Liver (tissue), 9 donors: ENCODE results near the gene SBNO1. TPM values are rescaled to one million over a fixed set of nuclear protein-coding genes. Genes with fewer than 3 reads are reported as not detected.

Source experiments
- DNase-seq: peaks from one replicate; pipeline ENCODE4 v3.0.0-alpha.2; 2017; ENCODE audit warnings: low spot score
- H3K27ac ChIP-seq, 2 donors: one replicate each; pipeline ENCODE4 v1.7.0; 2013; ENCODE audit warnings: inconsistent platforms in 2 of 2, low read length in 2 of 2, control low read depth in 1 of 2, low read depth in 1 of 2, mild to moderate bottlenecking in 1 of 2
- H3K27me3 ChIP-seq, 4 donors: one replicate each; pipeline versions ENCODE4 v1.6.1 to v1.7.0; 2013; ENCODE audit warnings: low read length in 3 of 4, inconsistent platforms in 1 of 4, mild to moderate bottlenecking in 1 of 4, moderate library complexity in 1 of 4; ENCODE audit not compliant: control insufficient read depth in 4 of 4, insufficient read depth in 4 of 4
- H3K36me3 ChIP-seq, 4 donors: one replicate each; pipeline versions ENCODE4 v1.6.1 to v1.7.0; 2013; ENCODE audit warnings: low read length in 3 of 4, mild to moderate bottlenecking in 3 of 4, low read depth in 1 of 4, moderate library complexity in 1 of 4; ENCODE audit not compliant: control insufficient read depth in 4 of 4, insufficient read depth in 3 of 4
- H3K4me1 ChIP-seq, 4 donors: one replicate each; pipeline versions ENCODE4 v1.6.1 to v1.7.0; 2013; ENCODE audit warnings: low read length in 3 of 4, mild to moderate bottlenecking in 3 of 4, moderate library complexity in 1 of 4; ENCODE audit not compliant: control insufficient read depth in 4 of 4, insufficient read depth in 4 of 4
- H3K4me3 ChIP-seq, 3 donors: one replicate each; pipeline versions ENCODE4 v1.6.1 to v1.7.0; 2013; ENCODE audit warnings: low read length in 3 of 3, control low read depth in 1 of 3, low read depth in 1 of 3, mild to moderate bottlenecking in 1 of 3
- H3K9ac ChIP-seq, 2 donors: one replicate each; pipeline ENCODE4 v1.7.0; 2013; ENCODE audit warnings: low read length in 2 of 2, mild to moderate bottlenecking in 2 of 2, moderate library complexity in 2 of 2, control low read depth in 1 of 2, low read depth in 1 of 2
- H3K9me3 ChIP-seq, 4 donors: one replicate each; pipeline versions ENCODE4 v1.6.1 to v1.7.0; 2013; ENCODE audit warnings: low read length in 3 of 4; ENCODE audit not compliant: control insufficient read depth in 4 of 4
- EGR1 ChIP-seq, 2 donors: IDR thresholded peaks; 2 replicates each; pipeline ENCODE4 v1.6.1; 2016 to 2018; ENCODE audit warnings: antibody characterized with exemption in 2 of 2, low read depth in 2 of 2
- FOXA1 ChIP-seq: IDR thresholded peaks from 2 replicates; pipeline ENCODE4 v1.6.1; 2016; ENCODE audit warnings: antibody characterized with exemption
- GABPA ChIP-seq, 2 donors: IDR thresholded peaks in 1 of 2; conservative IDR thresholded peaks in 1 of 2; 2 replicates each; pipeline ENCODE4 v1.6.1; 2016; ENCODE audit warnings: antibody characterized with exemption in 2 of 2, mild to moderate bottlenecking in 1 of 2, moderate library complexity in 1 of 2
- HNF4A ChIP-seq, 2 donors: conservative IDR thresholded peaks; 2 replicates each; pipeline ENCODE4 v1.6.1; 2016; ENCODE audit warnings: antibody characterized with exemption in 2 of 2, mild to moderate bottlenecking in 2 of 2
- HNF4G ChIP-seq: IDR thresholded peaks from 2 replicates; pipeline ENCODE4 v1.6.1; 2016; ENCODE audit warnings: antibody characterized with exemption
- JUND ChIP-seq, 2 donors: IDR thresholded peaks; 2 replicates each; pipeline ENCODE4 v1.6.1; 2016; ENCODE audit warnings: antibody characterized with exemption in 2 of 2
- NR2F2 ChIP-seq: IDR thresholded peaks from 2 replicates; pipeline ENCODE4 v1.6.1; 2016; ENCODE audit warnings: antibody characterized with exemption
- RAD21 ChIP-seq, 2 donors: IDR thresholded peaks; 2 replicates each; pipeline ENCODE4 v1.6.1; 2016; ENCODE audit warnings: antibody characterized with exemption in 2 of 2, mild to moderate bottlenecking in 2 of 2
- RXRA ChIP-seq, 2 donors: IDR thresholded peaks; 2 replicates each; pipeline ENCODE4 v1.6.1; 2017 to 2018; ENCODE audit warnings: antibody characterized with exemption in 2 of 2, mild to moderate bottlenecking in 1 of 2
- SP1 ChIP-seq: IDR thresholded peaks from 2 replicates; pipeline ENCODE4 v1.6.1; 2018; ENCODE audit warnings: antibody characterized with exemption, mild to moderate bottlenecking
- TAF1 ChIP-seq: conservative IDR thresholded peaks from 2 replicates; pipeline ENCODE4 v1.6.1; 2016; ENCODE audit warnings: antibody characterized with exemption, mild to moderate bottlenecking
- YY1 ChIP-seq: IDR thresholded peaks from 2 replicates; pipeline ENCODE4 v1.6.1; 2016; ENCODE audit warnings: antibody characterized with exemption, mild to moderate bottlenecking
- WGBS: extraction: QIAGEN DNeasy Blood & Tissue Kit; methylation state at CpG from one replicate; pipeline ENCODE4 v1.1.7; 2013; 5-methylcytosine and 5-hydroxymethylcytosine counted together
- polyA plus RNA-seq, 2 donors: library from polyadenylated mRNA; stranded (reverse) in 1 of 2; unstranded in 1 of 2; fragments of 200-250 nt in 1 of 2; fragments of >200 nt in 1 of 2; fragmentation: Nextera tagmentation in 1 of 2; extraction: Ambion mirVana in 1 of 2; gene quantifications; one replicate each; pipeline versions ENCODE4 v1.2.1 to v1.2.3, GENCODE V29; 2013 to 2015
- total RNA-seq, 2 donors: library from RNA; depleted of rRNA; stranded (reverse); fragments of >200 nt; gene quantifications; one replicate each; pipeline ENCODE4 v1.2.3, GENCODE V29; 2014
- TF ChIP-seq, protein P1 (sequence below): fragments of 150-350 bp; IDR thresholded peaks from 2 replicates; pipeline ENCODE4 v1.5.1; 2017; ENCODE audit warnings: improper control_type of control experiment, low read depth, low read length; ENCODE audit not compliant: missing input control
- TF ChIP-seq, protein P2 (sequence below): IDR thresholded peaks from 2 replicates; pipeline ENCODE4 v1.6.1; 2016; ENCODE audit warnings: antibody characterized with exemption
- TF ChIP-seq, protein P3 (sequence below): IDR thresholded peaks from 2 replicates; pipeline ENCODE4 v1.6.1; 2016; ENCODE audit warnings: antibody characterized with exemption
- TF ChIP-seq, protein P4 (sequence below): IDR thresholded peaks from 2 replicates; pipeline ENCODE4 v1.6.1; 2016; ENCODE audit warnings: antibody characterized with exemption
- TF ChIP-seq, protein P5 (sequence below): IDR thresholded peaks from 2 replicates; pipeline ENCODE4 v1.6.1; 2016; ENCODE audit warnings: antibody characterized with exemption, mild to moderate bottlenecking
- donor health status: healthy.
- donor health status: healthy.
- donor health status: healthy.
- donor health status: healthy.
- donor health status: healthy.

The SBNO1 gene
- total and polyA plus RNA-seq, 4 donors: 4.0 to 19.8 (median 10.4) TPM

DNA sequence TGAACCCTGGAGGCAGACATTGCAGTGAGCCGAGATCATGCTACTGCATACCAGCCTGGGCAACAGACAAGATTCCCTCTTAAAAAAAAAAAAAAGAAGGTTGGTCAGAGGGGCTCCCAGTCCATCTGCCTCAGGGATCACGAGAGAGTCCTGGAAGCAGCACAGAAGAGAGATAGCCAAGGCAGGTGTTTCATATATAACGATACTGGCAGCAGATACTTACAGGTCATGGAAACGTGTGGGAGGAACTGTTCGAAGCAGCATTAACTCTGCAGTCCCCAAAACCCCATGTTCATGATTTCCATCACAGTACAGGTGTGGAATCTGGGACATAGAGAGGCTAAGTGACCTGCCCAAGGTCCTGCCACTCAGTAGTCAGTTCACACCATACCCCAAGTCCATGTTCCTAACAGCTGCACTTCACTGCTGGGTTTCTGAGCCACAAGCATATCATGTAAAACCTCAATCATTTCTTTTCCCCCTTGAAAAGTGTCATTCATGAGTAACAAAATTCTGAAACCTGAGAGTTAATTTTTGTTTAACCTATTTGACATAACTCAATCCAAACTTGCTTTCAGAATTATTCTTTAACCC, 109.7 kb downstream of the SBNO1 start:
- TF ChIP-seq, protein P1, sequence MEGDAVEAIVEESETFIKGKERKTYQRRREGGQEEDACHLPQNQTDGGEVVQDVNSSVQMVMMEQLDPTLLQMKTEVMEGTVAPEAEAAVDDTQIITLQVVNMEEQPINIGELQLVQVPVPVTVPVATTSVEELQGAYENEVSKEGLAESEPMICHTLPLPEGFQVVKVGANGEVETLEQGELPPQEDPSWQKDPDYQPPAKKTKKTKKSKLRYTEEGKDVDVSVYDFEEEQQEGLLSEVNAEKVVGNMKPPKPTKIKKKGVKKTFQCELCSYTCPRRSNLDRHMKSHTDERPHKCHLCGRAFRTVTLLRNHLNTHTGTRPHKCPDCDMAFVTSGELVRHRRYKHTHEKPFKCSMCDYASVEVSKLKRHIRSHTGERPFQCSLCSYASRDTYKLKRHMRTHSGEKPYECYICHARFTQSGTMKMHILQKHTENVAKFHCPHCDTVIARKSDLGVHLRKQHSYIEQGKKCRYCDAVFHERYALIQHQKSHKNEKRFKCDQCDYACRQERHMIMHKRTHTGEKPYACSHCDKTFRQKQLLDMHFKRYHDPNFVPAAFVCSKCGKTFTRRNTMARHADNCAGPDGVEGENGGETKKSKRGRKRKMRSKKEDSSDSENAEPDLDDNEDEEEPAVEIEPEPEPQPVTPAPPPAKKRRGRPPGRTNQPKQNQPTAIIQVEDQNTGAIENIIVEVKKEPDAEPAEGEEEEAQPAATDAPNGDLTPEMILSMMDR: no peak
- TF ChIP-seq, protein P2, sequence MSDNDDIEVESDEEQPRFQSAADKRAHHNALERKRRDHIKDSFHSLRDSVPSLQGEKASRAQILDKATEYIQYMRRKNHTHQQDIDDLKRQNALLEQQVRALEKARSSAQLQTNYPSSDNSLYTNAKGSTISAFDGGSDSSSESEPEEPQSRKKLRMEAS: no peak
- TF ChIP-seq GABPA (IDR thresholded peaks at IDR 0.05 in 1 of 2, conservative IDR thresholded peaks at IDR 0.05 in 1 of 2): no peak
- Histone ChIP-seq H3K4me3 (no peak overlapping the region), H3K9ac (no peak overlapping the region), H3K36me3 (peaks cover 16 to 39% (median 27%) of the 10 kb centered on the region in 4 donors), H3K27ac (no peak overlapping the region), H3K9me3 (no peaks in the 10 kb centered on the region), H3K27me3 (no peaks in the 10 kb centered on the region), H3K4me1 (peaks cover 7 to 14% (median 12%) of the 10 kb centered on the region in 4 donors)
- no peak for DNase-seq
- 90% methylated on average over 5 of the region's 5 CpGs for WGBS

DNA sequence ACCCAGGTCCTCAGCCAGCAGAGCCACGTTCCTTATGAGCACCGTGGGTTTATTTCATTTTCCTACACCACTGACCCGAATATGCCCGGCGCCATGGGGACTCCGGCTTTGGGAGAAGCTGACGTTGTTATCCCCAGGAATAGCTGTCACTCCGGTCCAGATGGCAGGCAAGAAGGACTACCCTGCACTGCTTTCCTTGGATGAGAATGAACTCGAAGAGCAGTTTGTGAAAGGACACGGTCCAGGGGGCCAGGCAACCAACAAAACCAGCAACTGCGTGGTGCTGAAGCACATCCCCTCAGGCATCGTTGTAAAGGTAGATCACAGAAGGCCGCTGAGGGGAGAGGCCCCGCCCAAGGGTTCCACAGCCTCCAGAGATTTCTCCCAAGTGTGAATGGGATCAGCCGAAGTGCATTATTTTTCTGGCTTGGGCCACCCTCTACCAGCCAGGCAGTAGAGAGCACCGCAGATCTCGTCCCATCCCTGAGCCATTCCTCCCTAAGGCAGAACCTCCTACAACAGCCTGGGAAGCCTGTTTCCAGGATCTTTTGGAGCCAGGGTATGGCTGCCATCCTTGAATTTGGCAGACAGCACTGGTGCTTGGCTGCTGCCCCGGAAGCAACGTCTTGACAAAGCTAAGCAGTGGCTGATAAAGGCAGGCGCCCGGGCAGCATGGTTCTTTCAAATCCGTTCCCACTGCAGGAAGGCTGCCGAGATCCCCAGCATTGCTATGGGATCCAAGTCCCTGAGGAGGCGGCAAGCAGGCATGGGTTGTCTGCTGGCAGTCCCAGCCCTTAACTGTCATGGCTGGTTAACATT, 110.8 kb downstream of the SBNO1 start:
- WGBS: 88% methylated on average over 24 of the region's 24 CpGs
- TF ChIP-seq, protein P3, sequence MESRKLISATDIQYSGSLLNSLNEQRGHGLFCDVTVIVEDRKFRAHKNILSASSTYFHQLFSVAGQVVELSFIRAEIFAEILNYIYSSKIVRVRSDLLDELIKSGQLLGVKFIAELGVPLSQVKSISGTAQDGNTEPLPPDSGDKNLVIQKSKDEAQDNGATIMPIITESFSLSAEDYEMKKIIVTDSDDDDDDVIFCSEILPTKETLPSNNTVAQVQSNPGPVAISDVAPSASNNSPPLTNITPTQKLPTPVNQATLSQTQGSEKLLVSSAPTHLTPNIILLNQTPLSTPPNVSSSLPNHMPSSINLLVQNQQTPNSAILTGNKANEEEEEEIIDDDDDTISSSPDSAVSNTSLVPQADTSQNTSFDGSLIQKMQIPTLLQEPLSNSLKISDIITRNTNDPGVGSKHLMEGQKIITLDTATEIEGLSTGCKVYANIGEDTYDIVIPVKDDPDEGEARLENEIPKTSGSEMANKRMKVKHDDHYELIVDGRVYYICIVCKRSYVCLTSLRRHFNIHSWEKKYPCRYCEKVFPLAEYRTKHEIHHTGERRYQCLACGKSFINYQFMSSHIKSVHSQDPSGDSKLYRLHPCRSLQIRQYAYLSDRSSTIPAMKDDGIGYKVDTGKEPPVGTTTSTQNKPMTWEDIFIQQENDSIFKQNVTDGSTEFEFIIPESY: no peak
- TF ChIP-seq YY1: no peak
- TF ChIP-seq, protein P1: no peak
- no peak for TF ChIP-seq NR2F2
- TF ChIP-seq JUND (IDR thresholded peaks at IDR 0.05): no peak
- TF ChIP-seq, protein P4, sequence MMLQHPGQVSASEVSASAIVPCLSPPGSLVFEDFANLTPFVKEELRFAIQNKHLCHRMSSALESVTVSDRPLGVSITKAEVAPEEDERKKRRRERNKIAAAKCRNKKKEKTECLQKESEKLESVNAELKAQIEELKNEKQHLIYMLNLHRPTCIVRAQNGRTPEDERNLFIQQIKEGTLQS: no peak
- TF ChIP-seq, protein P5, sequence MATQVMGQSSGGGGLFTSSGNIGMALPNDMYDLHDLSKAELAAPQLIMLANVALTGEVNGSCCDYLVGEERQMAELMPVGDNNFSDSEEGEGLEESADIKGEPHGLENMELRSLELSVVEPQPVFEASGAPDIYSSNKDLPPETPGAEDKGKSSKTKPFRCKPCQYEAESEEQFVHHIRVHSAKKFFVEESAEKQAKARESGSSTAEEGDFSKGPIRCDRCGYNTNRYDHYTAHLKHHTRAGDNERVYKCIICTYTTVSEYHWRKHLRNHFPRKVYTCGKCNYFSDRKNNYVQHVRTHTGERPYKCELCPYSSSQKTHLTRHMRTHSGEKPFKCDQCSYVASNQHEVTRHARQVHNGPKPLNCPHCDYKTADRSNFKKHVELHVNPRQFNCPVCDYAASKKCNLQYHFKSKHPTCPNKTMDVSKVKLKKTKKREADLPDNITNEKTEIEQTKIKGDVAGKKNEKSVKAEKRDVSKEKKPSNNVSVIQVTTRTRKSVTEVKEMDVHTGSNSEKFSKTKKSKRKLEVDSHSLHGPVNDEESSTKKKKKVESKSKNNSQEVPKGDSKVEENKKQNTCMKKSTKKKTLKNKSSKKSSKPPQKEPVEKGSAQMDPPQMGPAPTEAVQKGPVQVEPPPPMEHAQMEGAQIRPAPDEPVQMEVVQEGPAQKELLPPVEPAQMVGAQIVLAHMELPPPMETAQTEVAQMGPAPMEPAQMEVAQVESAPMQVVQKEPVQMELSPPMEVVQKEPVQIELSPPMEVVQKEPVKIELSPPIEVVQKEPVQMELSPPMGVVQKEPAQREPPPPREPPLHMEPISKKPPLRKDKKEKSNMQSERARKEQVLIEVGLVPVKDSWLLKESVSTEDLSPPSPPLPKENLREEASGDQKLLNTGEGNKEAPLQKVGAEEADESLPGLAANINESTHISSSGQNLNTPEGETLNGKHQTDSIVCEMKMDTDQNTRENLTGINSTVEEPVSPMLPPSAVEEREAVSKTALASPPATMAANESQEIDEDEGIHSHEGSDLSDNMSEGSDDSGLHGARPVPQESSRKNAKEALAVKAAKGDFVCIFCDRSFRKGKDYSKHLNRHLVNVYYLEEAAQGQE: no peak
- TF ChIP-seq HNF4G: no peak
- TF ChIP-seq, protein P2: no peak
- TF ChIP-seq EGR1 (IDR thresholded peaks at IDR 0.05; ENCODE audit: low read depth in 2 of 2): no peak
- no peak for TF ChIP-seq FOXA1
- TF ChIP-seq HNF4A (conservative IDR thresholded peaks at IDR 0.05): no peak
- no peak for TF ChIP-seq GABPA (IDR thresholded peaks at IDR 0.05 in 1 of 2, conservative IDR thresholded peaks at IDR 0.05 in 1 of 2)
- no peak for TF ChIP-seq RAD21 (IDR thresholded peaks at IDR 0.05)
- no peak for TF ChIP-seq RXRA (IDR thresholded peaks at IDR 0.05)
- no peak for TF ChIP-seq TAF1
- TF ChIP-seq SP1: no peak
- H3K4me3 ChIP-seq: no peak overlapping the region
- DNase-seq: no peak
- H3K27me3 ChIP-seq: no peaks in the 10 kb centered on the region
- H3K36me3 ChIP-seq: peaks cover 16 to 35% (median 26%) of the 10 kb centered on the region in 4 donors
- no peak overlapping the region for H3K9ac ChIP-seq
- no peak overlapping the region for H3K27ac ChIP-seq
- H3K9me3 ChIP-seq: no peaks in the 10 kb centered on the region
- H3K4me1 ChIP-seq: peaks cover 7 to 14% (median 12%) of the 10 kb centered on the region in 4 donors
